Adrenal gland (tissue), 12 donors: Measurements from ENCODE around the gene FAM90A26. TPM values are rescaled to one million over a fixed set of nuclear protein-coding genes. Genes with fewer than 3 reads are reported as not detected.
"Not testable (repeated sequence)": the region's sequence is repeated elsewhere in the genome, so short reads cannot be mapped to it uniquely, and the experiment has no call there.

ENCODE experiments used
- DNase-seq, 7 donors: peaks; one replicate each; pipeline ENCODE4 v3.0.0-alpha.2; 2019 to 2020
- H3K27ac ChIP-seq, 5 donors: fragments of 200-600 bp; sonication (generic) in 4 of 5; 1 replicate in 3 of 5; 2 replicates in 2 of 5; pipeline versions ENCODE4 v1.5.1 to v1.8.0; 2016 to 2020; ENCODE audit warnings: mild to moderate bottlenecking in 1 of 5
- H3K27me3 ChIP-seq: fragments of 200-600 bp; 2 replicates; pipeline ENCODE4 v1.8.0; 2021
- H3K36me3 ChIP-seq, 2 donors: fragments of 200-600 bp; replicated peaks in 1 of 2; 1 replicate in 1 of 2; 2 replicates in 1 of 2; pipeline versions ENCODE4 v1.5.1 to v1.8.0; 2018 to 2022
- H3K4me1 ChIP-seq, 2 donors: fragments of 200-600 bp; replicated peaks in 1 of 2; 1 replicate in 1 of 2; 2 replicates in 1 of 2; pipeline versions ENCODE4 v1.5.1 to v1.8.0; 2018 to 2021
- H3K4me3 ChIP-seq, 4 donors: fragments of 200-600 bp; sonication (generic) in 3 of 4; one replicate each; pipeline ENCODE4 v1.5.1; 2016 to 2018
- H3K9me3 ChIP-seq, 3 donors: fragments of 200-600 bp; sonication (generic) in 1 of 3; replicated peaks in 1 of 3; 1 replicate in 2 of 3; 2 replicates in 1 of 3; pipeline versions ENCODE4 v1.5.1 to v1.8.0; 2016 to 2021
- WGBS, 4 donors: extraction: QIAGEN DNeasy Blood & Tissue Kit in 2 of 4; methylation state at CpG; one replicate each; pipeline versions ENCODE4 v1.1.5 to v1.1.7; 2013 to 2017; 5-methylcytosine and 5-hydroxymethylcytosine counted together
- intact Hi-C, 2 donors: fragments of 100-400 bp; cut with DNase I; formaldehyde crosslinking; loops; one replicate each; pipeline versions ENCODE4 v1.14.1 to v1.15.0; 2022 to 2023
- polyA plus RNA-seq, 3 donors: library from polyadenylated mRNA; stranded (reverse); fragments of 200-250 nt in 2 of 3; fragments of 350-450 nt in 1 of 3; fragmentation: Illumina TruSeq in 1 of 3; extraction: RNeasy Lipid Tissue Mini Kit (QIAGEN cat#74804) in 1 of 3; gene quantifications; one replicate each; pipeline ENCODE4 v1.2.3, GENCODE V29; 2013 to 2014
- total RNA-seq, 9 donors: library from RNA; depleted of rRNA in 4 of 9; stranded (reverse); fragments of >200 nt in 4 of 9; fragments of 120-200 nt in 1 of 9; fragmentation: NEBNext Ultra II Directional in 1 of 9; extraction: Animal tissue kit (Norgen Biotek cat#: 25700) in 1 of 9; gene quantifications; one replicate each; pipeline versions ENCODE4 v1.1.0 to v1.2.4, GENCODE V29; 2013 to 2023
- donor health status: healthy with polysubstance abuse.
- donor health status: Bipolar disorder and iron deficiency.
- donor health status: DM: yes; HTN: yes; CAD: no.
- donor health status: DM: no; HTN: no; CAD: no.
- donor health status: DM: no; HTN: no; CAD: no.
- donor health status: DM: yes; HTN: yes; CAD: no.

FAM90A26 gene
- total and polyA plus RNA-seq, 12 donors, result not detected

- H3K27ac ChIP-seq, H3K9me3 ChIP-seq, H3K27me3 ChIP-seq, intact Hi-C loops, H3K36me3 ChIP-seq, H3K4me3 ChIP-seq, H3K4me1 ChIP-seq, DNase-seq: not testable (repeated sequence)
- WGBS, 4 donors, result no CpG with 5 or more reads among the region's 14 CpGs
These were observed 54.4 kb downstream of the FAM90A26 start, which contains the start of gene USP17L13 for GRCh38 chr4:9224596-9224995. Gene USP17L13 (plus strand): TSS chr4:9224896. CDS start chr4:9224896, 0 bp downstream.

Other genes starting within 250 kb of the FAM90A26 start
- not detected for gene USP17L10, start 40.2 kb downstream of the FAM90A26 start, total RNA-seq
- not detected for gene USP17L10, start 40.2 kb downstream of the FAM90A26 start, polyA plus RNA-seq
- gene USP17L11, start 45.0 kb downstream of the FAM90A26 start, total RNA-seq, result not detected
- gene USP17L11, start 45.0 kb downstream of the FAM90A26 start, polyA plus RNA-seq, result not detected
- gene USP17L12, start 49.7 kb downstream of the FAM90A26 start, total RNA-seq, result not detected
- gene USP17L12, start 49.7 kb downstream of the FAM90A26 start, polyA plus RNA-seq, result not detected
- not detected for gene USP17L13, start 54.5 kb downstream of the FAM90A26 start, total RNA-seq
- not detected for gene USP17L13, start 54.5 kb downstream of the FAM90A26 start, polyA plus RNA-seq
- gene USP17L15, start 64.0 kb downstream of the FAM90A26 start, total RNA-seq, result not detected
- not detected for gene USP17L15, start 64.0 kb downstream of the FAM90A26 start, polyA plus RNA-seq
- not detected for gene USP17L17, start 73.5 kb downstream of the FAM90A26 start, total RNA-seq
- not detected for gene USP17L17, start 73.5 kb downstream of the FAM90A26 start, polyA plus RNA-seq
- gene USP17L18, start 78.2 kb downstream of the FAM90A26 start, total RNA-seq, result not detected
- not detected for gene USP17L18, start 78.2 kb downstream of the FAM90A26 start, polyA plus RNA-seq
- not detected for gene USP17L19, start 83.0 kb downstream of the FAM90A26 start, total RNA-seq
- not detected for gene USP17L19, start 83.0 kb downstream of the FAM90A26 start, polyA plus RNA-seq
- not detected for gene USP17L20, start 87.7 kb downstream of the FAM90A26 start, total RNA-seq
- not detected for gene USP17L20, start 87.7 kb downstream of the FAM90A26 start, polyA plus RNA-seq
- gene USP17L21, start 92.5 kb downstream of the FAM90A26 start, total RNA-seq, result not detected
- not detected for gene USP17L21, start 92.5 kb downstream of the FAM90A26 start, polyA plus RNA-seq
- gene USP17L22, start 97.2 kb downstream of the FAM90A26 start, total RNA-seq, result 1 to 10 TPM in 1 of 9 donors, not detected in 8; 4.4 TPM
- not detected for gene USP17L22, start 97.2 kb downstream of the FAM90A26 start, polyA plus RNA-seq
- not detected for gene USP17L24, start 154.8 kb downstream of the FAM90A26 start, total RNA-seq
- gene USP17L24, start 154.8 kb downstream of the FAM90A26 start, polyA plus RNA-seq, result not detected
- gene USP17L25, start 159.5 kb downstream of the FAM90A26 start, total RNA-seq, result not detected
- not detected for gene USP17L25, start 159.5 kb downstream of the FAM90A26 start, polyA plus RNA-seq
- not detected for gene USP17L26, start 164.2 kb downstream of the FAM90A26 start, total RNA-seq
- gene USP17L26, start 164.2 kb downstream of the FAM90A26 start, polyA plus RNA-seq, result not detected
- gene USP17L5, start 169.0 kb downstream of the FAM90A26 start, total RNA-seq, result not detected
- gene USP17L5, start 169.0 kb downstream of the FAM90A26 start, polyA plus RNA-seq, result not detected
- gene USP17L27, start 173.7 kb downstream of the FAM90A26 start, total RNA-seq, result not detected
- gene USP17L27, start 173.7 kb downstream of the FAM90A26 start, polyA plus RNA-seq, result not detected
- not detected for gene USP17L28, start 178.5 kb downstream of the FAM90A26 start, total RNA-seq
- not detected for gene USP17L28, start 178.5 kb downstream of the FAM90A26 start, polyA plus RNA-seq
- not detected for gene USP17L29, start 183.2 kb downstream of the FAM90A26 start, total RNA-seq
- gene USP17L29, start 183.2 kb downstream of the FAM90A26 start, polyA plus RNA-seq, result not detected
- not detected for gene USP17L30, start 192.7 kb downstream of the FAM90A26 start, total RNA-seq
- not detected for gene USP17L30, start 192.7 kb downstream of the FAM90A26 start, polyA plus RNA-seq